GM18498 (cell line): ENCODE data around the gene C11orf71.

ENCODE experiments used
- ATAC-seq: cut with Tn5 transposase; IDR thresholded peaks from one replicate; pipeline ENCODE4 v1.9.1; 2021; ENCODE audit warnings: mild to moderate bottlenecking, moderate library complexity; ENCODE audit not compliant: unreplicated experiment

The C11orf71 gene

GRCh38 chr11:114362326-114362725, 38.0 kb downstream of the C11orf71 start:
- ATAC-seq = no peak

DNA sequence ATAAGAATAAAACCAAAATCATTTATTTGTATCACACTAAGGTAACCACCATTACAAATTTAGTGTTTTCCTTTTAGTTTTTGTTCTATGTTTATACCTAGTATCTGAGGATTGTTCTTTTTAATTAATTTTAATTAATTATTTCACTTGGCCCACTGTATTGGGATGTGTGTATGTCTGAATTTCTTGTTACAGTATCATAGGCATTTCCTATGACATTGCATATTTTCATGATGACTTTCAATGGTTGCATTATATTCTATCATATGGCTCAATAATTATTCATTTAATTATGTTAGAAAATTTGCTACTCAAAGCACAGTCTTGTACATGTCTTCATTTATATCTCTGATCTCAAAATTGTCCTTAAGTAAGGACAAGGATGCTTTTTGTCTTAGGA, 41.0 kb downstream of the C11orf71 start:
- ATAC-seq = no peak

GRCh38 chr11:114358716-114359115, 41.6 kb downstream of the C11orf71 start:
- no peak for ATAC-seq

DNA sequence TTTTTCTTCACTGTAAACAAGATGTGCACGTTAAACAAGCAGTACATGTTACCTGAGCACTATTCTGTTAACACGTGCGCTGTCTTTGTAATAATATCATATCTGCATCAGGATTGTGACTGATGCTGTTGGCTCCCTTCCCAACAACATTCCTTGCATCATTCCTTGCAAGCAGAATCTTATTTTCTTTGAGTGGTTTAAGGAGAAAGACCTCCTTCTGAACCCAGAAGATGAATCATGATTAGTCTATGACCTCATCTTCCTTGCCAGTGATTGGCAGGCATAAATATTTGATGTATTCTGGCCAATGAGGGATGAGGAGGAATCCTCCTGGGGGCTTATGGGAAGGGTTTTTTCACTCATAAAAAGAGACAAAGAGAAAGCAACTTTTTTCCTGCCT, 46.2 kb downstream of the C11orf71 start:
- no peak for ATAC-seq

- no peak for ATAC-seq
These were observed 46.9 kb downstream of the C11orf71 start for GRCh38 chr11:114353443-114353842.

GRCh38 chr11:114350022-114350421, 50.3 kb downstream of the C11orf71 start:
- no peak for ATAC-seq
